Lower lobe of right lung (tissue), 2 donors: ENCODE measurements around the gene PCA3. TPM values are rescaled to one million over a fixed set of nuclear protein-coding genes. Genes with fewer than 3 reads are reported as not detected.

Experiments
- ATAC-seq, 2 donors: fragments of 200-7000 bp; cut with Tn5 transposase; one replicate each; pipeline ENCODE4 v1.9.1; 2020 to 2022; ENCODE audit warnings: mild to moderate bottlenecking in 2 of 2, moderate library complexity in 2 of 2
- DNase-seq: peaks from one replicate; pipeline ENCODE4 v3.0.0-alpha.2; 2020
- H3K27ac ChIP-seq: fragments of 200-600 bp; one replicate; pipeline ENCODE4 v1.8.0; 2022
- H3K27me3 ChIP-seq: fragments of 200-600 bp; one replicate; pipeline ENCODE4 v1.8.0; 2022; ENCODE audit warnings: low read depth
- H3K36me3 ChIP-seq: fragments of 200-600 bp; one replicate; pipeline ENCODE4 v1.8.0; 2022; ENCODE audit warnings: mild to moderate bottlenecking
- H3K4me1 ChIP-seq: fragments of 200-600 bp; one replicate; pipeline ENCODE4 v1.8.0; 2022
- H3K4me3 ChIP-seq: fragments of 200-600 bp; one replicate; pipeline ENCODE4 v1.8.0; 2022; ENCODE audit warnings: mild to moderate bottlenecking
- H3K9me3 ChIP-seq: fragments of 200-600 bp; one replicate; pipeline ENCODE4 v1.8.0; 2022
- intact Hi-C: fragments of 100-400 bp; cut with DNase I; formaldehyde crosslinking; loops from one replicate; pipeline ENCODE4 v1.11.0; 2022
- total RNA-seq: library from RNA; stranded (reverse); fragmentation: NEBNext Ultra II Directional; extraction: Animal tissue kit (Norgen Biotek cat#: 25700); gene quantifications from one replicate; pipeline ENCODE4 v1.2.1, GENCODE V29; 2021
- TF ChIP-seq, protein P1 (sequence below): fragments of 200-600 bp; IDR thresholded peaks from one replicate; pipeline ENCODE4 v1.8.0; 2022; ENCODE audit warnings: antibody characterized with exemption, mild to moderate bottlenecking
- donor health status: DM: no; HTN: yes; CAD: no; lungs with severe emphysema.

PCA3 gene
- total RNA-seq, 1 donor from 2014 or later: not detected

- intact Hi-C loops: no loop called here
- Histone ChIP-seq H3K27me3 (peaks cover 4% of the 10 kb centered on the region), H3K4me1 (no peaks in the 10 kb centered on the region), H3K9me3 (no peaks in the 10 kb centered on the region), H3K36me3 (no peaks in the 10 kb centered on the region), H3K4me3 (no peak overlapping the region), H3K27ac (no peak overlapping the region)
- TF ChIP-seq, protein P1, sequence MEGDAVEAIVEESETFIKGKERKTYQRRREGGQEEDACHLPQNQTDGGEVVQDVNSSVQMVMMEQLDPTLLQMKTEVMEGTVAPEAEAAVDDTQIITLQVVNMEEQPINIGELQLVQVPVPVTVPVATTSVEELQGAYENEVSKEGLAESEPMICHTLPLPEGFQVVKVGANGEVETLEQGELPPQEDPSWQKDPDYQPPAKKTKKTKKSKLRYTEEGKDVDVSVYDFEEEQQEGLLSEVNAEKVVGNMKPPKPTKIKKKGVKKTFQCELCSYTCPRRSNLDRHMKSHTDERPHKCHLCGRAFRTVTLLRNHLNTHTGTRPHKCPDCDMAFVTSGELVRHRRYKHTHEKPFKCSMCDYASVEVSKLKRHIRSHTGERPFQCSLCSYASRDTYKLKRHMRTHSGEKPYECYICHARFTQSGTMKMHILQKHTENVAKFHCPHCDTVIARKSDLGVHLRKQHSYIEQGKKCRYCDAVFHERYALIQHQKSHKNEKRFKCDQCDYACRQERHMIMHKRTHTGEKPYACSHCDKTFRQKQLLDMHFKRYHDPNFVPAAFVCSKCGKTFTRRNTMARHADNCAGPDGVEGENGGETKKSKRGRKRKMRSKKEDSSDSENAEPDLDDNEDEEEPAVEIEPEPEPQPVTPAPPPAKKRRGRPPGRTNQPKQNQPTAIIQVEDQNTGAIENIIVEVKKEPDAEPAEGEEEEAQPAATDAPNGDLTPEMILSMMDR: no peak
- DNase-seq (no peak), ATAC-seq (no peak)
Observed at GRCh38 chr9:76800901-76801300, 36.7 kb downstream of the PCA3 start.

- Histone ChIP-seq H3K27ac (no peak overlapping the region), H3K9me3 (no peaks in the 10 kb centered on the region), H3K36me3 (no peaks in the 10 kb centered on the region), H3K27me3 (peaks cover 4% of the 10 kb centered on the region), H3K4me3 (no peak overlapping the region), H3K4me1 (no peaks in the 10 kb centered on the region)
- intact Hi-C loops: no loop called here
- TF ChIP-seq, protein P1: no peak
- DNase-seq (no peak), ATAC-seq (no peak)
Observed at GRCh38 chr9:76803083-76803482, 38.8 kb downstream of the PCA3 start.

- H3K4me1 ChIP-seq: no peaks in the 10 kb centered on the region
- H3K9me3 ChIP-seq: no peaks in the 10 kb centered on the region
- H3K36me3 ChIP-seq: no peaks in the 10 kb centered on the region
- H3K27ac ChIP-seq: no peak overlapping the region
- peaks cover 8% of the 10 kb centered on the region for H3K27me3 ChIP-seq
- intact Hi-C loops: no loop called here
- no peak for DNase-seq
- ATAC-seq: no peak
- TF ChIP-seq, protein P1: no peak
- H3K4me3 ChIP-seq: no peak overlapping the region
Observed at GRCh38 chr9:76803762-76804161, 39.5 kb downstream of the PCA3 start.

DNA sequence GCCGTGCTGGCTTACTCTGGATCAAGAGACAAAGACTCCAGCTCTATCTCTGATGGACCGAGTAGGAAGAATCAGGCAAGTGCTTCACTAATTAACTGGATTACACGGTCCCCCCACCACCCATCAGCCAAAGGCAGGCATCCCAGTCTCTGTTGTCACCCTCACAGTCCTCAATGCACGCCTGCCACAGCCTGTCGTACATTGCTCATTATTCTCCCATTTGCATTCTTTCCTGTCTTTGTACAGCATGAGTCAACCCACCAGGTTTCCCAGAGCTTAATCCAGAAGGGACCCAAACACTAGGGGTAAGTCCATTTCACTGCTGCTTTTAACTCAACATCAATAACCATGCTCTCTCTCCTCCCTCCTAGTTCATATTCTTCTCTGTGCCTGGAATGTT is 44.4 kb downstream of the PCA3 start:
- peaks cover 12% of the 10 kb centered on the region for H3K27me3 ChIP-seq
- DNase-seq (no peak), ATAC-seq (no peak)
- TF ChIP-seq, protein P1: no peak
- intact Hi-C loops: no loop called here
- no peaks in the 10 kb centered on the region for H3K36me3 ChIP-seq
- no peaks in the 10 kb centered on the region for H3K4me1 ChIP-seq
- no peak overlapping the region for H3K27ac ChIP-seq
- no peaks in the 10 kb centered on the region for H3K9me3 ChIP-seq
- H3K4me3 ChIP-seq: no peak overlapping the region

DNA sequence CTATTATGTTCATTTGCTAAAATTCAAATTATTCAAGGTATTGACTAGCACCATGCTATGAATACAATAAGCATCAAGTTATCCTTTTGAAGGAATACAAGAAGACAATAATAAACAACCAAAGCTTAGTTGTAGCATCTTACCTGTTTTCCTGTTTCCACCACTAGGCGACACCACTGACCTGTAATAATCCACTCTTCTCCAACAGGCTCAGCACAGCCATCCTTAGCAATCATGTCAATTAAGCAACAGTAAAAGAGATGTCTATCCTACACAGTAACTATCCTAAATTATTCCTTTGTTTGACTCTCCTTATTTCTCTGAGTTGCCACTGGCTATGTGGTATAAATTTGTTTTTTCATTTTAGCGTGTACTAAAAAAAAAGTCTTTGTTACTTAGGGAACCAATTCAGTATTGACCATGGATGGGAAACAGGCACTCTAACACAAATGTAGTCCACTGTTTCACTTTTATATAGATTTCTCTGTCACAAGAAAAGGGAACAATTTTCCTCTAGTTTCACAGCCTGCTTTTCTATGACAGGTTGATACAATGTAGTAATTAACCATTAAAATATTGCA is 46.2 kb downstream of the PCA3 start:
- H3K36me3 ChIP-seq: no peaks in the 10 kb centered on the region
- peaks cover 8% of the 10 kb centered on the region for H3K27me3 ChIP-seq
- no peak for DNase-seq
- no peak overlapping the region for H3K27ac ChIP-seq
- H3K4me3 ChIP-seq: no peak overlapping the region
- H3K4me1 ChIP-seq: no peaks in the 10 kb centered on the region
- TF ChIP-seq, protein P1: peak; percentile 58
- no peaks in the 10 kb centered on the region for H3K9me3 ChIP-seq
- peak; percentile 50 to 56 for ATAC-seq
- intact Hi-C loops: loop anchor here (10.0 kb wide), 1 partner anchor 344 kb away; no protein-coding TSS in a partner anchor
